C4-2B (cell line): ENCODE results near the gene SLC17A5.

Source experiments
- ZFX ChIP-seq: fragments of 450-650 bp; IDR thresholded peaks from 2 replicates; pipeline ENCODE4 v1.6.1; 2017
- TF ChIP-seq, protein P1 (sequence below): fragments of 450-650 bp; conservative IDR thresholded peaks from 2 replicates; pipeline ENCODE4 v1.5.1; 2017; ENCODE audit warnings: mild to moderate bottlenecking

DNA sequence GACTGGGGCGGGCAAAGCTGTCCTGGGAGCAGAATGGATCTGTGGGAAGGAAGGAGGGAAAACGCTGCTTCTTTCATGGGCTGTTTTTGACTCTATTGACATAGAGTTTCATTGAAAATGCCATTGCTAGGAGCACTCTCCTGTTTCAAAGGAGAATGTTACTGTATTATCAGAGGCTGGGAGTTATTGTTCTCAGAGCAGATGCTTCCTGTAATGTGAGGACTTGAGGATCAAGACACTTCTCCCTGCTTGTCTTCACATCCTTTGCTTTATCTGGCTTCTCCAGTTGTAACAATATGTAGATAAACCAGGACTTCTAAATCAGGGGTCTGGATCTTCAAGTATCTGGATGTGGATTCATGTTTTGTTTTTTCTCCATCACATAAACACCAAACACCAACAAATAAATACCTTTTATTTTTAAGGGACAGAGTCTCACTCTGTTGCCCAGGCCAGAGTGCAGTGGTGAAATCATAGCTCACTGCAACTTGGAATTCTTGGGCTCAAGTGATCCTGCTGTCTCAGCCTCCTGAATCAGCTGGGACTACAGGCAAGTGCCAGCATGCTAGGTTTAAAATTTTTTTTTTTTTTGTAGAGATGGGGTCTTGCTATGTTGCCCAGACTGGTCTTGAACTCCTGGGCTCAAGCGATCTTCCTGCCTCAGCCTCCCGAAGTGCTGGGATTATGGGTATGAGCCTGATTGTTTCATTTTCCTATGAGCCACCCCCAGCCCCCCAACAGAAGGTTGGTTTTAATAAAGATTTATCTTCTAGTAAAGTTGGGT, 46.1 kb upstream of the SLC17A5 start:
- TF ChIP-seq, protein P1, sequence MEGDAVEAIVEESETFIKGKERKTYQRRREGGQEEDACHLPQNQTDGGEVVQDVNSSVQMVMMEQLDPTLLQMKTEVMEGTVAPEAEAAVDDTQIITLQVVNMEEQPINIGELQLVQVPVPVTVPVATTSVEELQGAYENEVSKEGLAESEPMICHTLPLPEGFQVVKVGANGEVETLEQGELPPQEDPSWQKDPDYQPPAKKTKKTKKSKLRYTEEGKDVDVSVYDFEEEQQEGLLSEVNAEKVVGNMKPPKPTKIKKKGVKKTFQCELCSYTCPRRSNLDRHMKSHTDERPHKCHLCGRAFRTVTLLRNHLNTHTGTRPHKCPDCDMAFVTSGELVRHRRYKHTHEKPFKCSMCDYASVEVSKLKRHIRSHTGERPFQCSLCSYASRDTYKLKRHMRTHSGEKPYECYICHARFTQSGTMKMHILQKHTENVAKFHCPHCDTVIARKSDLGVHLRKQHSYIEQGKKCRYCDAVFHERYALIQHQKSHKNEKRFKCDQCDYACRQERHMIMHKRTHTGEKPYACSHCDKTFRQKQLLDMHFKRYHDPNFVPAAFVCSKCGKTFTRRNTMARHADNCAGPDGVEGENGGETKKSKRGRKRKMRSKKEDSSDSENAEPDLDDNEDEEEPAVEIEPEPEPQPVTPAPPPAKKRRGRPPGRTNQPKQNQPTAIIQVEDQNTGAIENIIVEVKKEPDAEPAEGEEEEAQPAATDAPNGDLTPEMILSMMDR = no peak
- no peak for TF ChIP-seq ZFX
